Stomach (tissue), 4 donors: Measurements from ENCODE around the gene FGD3.

Experiments used
- EP300 ChIP-seq: sonication (generic); formaldehyde crosslinking; IDR thresholded peaks from one replicate; pipeline ENCODE4 v1.6.1; 2017; ENCODE audit warnings: antibody characterized with exemption
- TF ChIP-seq, protein P1 (sequence below), 7 experiments: fragments of 450-650 bp in 4 of 7; fragments of 200-600 bp in 3 of 7; sonication (generic) in 3 of 7; IDR thresholded peaks; one replicate each; pipeline ENCODE4 v1.5.1; 2016 to 2019; ENCODE audit warnings: antibody characterized with exemption in 7 of 7, control low read depth in 2 of 7, mild to moderate bottlenecking in 1 of 7

DNA sequence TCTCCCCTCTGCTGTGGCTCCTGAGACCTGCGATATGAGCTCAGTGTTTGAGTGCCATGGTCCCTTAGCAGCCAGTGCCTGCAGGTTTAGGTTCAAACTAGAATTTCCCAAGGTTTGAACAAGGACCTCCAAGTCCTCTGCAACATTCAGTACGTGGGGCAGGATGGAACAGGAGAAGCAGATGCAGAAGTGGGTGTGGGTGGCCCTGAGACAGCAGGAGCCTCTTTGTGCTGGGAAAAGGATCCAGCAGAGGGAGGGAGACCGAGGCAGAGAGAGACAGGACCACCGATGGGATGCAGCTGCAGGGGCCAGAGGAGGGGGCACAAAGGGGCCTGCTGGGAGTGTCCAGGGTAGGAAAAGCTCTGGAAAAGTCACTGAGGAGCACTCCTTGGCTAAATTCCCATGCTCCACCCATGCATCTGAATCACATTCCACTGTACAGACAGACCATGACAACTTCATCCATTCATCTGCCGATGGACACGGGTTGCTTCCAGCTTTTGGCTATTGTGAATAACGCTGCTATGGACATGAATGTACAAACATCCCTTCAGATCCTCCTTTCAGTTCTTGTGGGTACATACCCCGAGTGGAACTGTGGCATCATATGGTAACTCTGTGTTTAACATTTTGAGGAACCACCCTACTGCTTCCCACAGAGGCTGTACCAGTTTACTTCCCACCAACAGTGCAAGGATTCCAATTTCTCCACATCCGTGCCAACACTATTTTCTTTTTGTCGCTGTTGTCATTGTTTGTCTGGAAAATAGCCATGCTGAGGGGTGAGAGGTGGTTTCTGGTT lies 84.5 kb downstream of the FGD3 start:
- TF ChIP-seq, protein P1, sequence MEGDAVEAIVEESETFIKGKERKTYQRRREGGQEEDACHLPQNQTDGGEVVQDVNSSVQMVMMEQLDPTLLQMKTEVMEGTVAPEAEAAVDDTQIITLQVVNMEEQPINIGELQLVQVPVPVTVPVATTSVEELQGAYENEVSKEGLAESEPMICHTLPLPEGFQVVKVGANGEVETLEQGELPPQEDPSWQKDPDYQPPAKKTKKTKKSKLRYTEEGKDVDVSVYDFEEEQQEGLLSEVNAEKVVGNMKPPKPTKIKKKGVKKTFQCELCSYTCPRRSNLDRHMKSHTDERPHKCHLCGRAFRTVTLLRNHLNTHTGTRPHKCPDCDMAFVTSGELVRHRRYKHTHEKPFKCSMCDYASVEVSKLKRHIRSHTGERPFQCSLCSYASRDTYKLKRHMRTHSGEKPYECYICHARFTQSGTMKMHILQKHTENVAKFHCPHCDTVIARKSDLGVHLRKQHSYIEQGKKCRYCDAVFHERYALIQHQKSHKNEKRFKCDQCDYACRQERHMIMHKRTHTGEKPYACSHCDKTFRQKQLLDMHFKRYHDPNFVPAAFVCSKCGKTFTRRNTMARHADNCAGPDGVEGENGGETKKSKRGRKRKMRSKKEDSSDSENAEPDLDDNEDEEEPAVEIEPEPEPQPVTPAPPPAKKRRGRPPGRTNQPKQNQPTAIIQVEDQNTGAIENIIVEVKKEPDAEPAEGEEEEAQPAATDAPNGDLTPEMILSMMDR (IDR thresholded peaks at IDR 0.05): no peak
- no peak for TF ChIP-seq EP300
